Ovary (tissue), 3 donors: ENCODE measurements around the gene SMIM1.

Experiments
- POLR2A ChIP-seq: fragments of 450-650 bp; IDR thresholded peaks from one replicate; pipeline ENCODE4 v1.6.1; 2017; ENCODE audit warnings: antibody characterized with exemption, mild to moderate bottlenecking, moderate library complexity
- TF ChIP-seq, protein P1 (sequence below), 3 donors: fragments of 450-650 bp in 2 of 3; fragments of 200-600 bp in 1 of 3; IDR thresholded peaks; one replicate each; pipeline versions ENCODE4 v1.5.1 to v1.8.0; 2016 to 2022; ENCODE audit warnings: antibody characterized with exemption in 3 of 3, mild to moderate bottlenecking in 1 of 3
- donor health status: DM: no; HTN: no; CAD: no.

DNA sequence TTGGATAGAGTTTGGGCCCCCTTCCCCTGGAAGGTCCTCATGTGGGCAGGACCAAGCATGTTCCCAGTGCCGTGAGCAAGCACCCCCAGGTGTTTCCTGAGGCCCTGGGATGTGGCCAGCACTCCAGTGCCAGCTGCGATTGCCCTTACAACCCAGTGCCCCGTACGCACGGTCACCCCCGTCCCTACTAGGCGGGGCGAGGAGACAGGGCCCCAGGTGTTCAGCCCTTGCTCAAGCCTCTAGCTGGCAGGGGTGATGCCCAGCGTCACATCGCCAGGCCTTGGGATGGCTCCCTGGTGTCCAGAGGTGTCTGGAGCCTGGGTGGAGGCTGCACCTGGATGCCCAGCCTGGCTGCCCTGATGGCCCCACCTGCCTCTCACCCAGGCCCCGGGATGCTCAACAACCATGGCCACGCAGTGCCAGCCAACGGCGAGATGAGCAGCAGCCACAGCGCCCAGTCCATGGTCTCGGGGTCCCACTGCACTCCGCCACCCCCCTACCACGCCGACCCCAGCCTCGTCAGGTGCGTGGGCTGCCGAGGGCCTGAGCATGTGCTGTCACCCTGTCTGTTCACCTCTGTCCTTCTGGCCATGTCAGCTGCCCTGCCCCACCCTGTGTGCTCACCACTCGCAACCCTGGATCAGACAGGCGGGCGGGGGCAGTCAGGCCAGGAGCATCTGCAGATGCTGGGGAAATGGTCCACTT, 41.9 kb upstream of the SMIM1 start:
- TF ChIP-seq, protein P1, sequence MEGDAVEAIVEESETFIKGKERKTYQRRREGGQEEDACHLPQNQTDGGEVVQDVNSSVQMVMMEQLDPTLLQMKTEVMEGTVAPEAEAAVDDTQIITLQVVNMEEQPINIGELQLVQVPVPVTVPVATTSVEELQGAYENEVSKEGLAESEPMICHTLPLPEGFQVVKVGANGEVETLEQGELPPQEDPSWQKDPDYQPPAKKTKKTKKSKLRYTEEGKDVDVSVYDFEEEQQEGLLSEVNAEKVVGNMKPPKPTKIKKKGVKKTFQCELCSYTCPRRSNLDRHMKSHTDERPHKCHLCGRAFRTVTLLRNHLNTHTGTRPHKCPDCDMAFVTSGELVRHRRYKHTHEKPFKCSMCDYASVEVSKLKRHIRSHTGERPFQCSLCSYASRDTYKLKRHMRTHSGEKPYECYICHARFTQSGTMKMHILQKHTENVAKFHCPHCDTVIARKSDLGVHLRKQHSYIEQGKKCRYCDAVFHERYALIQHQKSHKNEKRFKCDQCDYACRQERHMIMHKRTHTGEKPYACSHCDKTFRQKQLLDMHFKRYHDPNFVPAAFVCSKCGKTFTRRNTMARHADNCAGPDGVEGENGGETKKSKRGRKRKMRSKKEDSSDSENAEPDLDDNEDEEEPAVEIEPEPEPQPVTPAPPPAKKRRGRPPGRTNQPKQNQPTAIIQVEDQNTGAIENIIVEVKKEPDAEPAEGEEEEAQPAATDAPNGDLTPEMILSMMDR (IDR thresholded peaks at IDR 0.05), result no peak
- TF ChIP-seq POLR2A, result no peak
